Caco-2 (cell line): Measurements from ENCODE around the gene LRRC10. TPM values are rescaled to one million over a fixed set of nuclear protein-coding genes. Genes with fewer than 3 reads are reported as not detected.

ENCODE experiments used
- BruUV-seq: library from RNA; stranded (reverse); fragments of 400-500 nt; replicated peaks from 2 replicates; lab custom pipeline; 2021; lab: Mats Ljungman, UMichigan
- CTCF ChIA-PET: fragments of 300-600 bp; sonication (Branson Sonifier 250); formaldehyde crosslinking; loops from one replicate; lab custom pipeline; 2022; ENCODE audit warnings: antibody characterized with exemption; lab: Charles Lee
- POLR2A ChIA-PET: fragments of 300-600 bp; sonication (Branson Sonifier 250); formaldehyde crosslinking; loops from one replicate; lab custom pipeline; 2022; ENCODE audit warnings: antibody characterized with exemption; lab: Charles Lee
- DNase-seq, 2 experiments: peaks; one replicate each; pipeline versions ENCODE4 v3.0.0 to v3.0.0-alpha.2; 2020 to 2022
- H3K27me3 ChIP-seq: replicated peaks from 2 replicates; pipeline ENCODE4 v1.6.0; 2011; ENCODE audit warnings: low read length; ENCODE audit not compliant: control insufficient read depth, insufficient read depth
- H3K36me3 ChIP-seq: 2 replicates; pipeline ENCODE4 v1.5.1; 2011; ENCODE audit warnings: low read length; ENCODE audit not compliant: control insufficient read depth, insufficient read depth
- H3K4me1 ChIP-seq: fragments of 250-450 bp; sonication (Bioruptor Pico); 2 replicates; pipeline ENCODE4 v1.5.1; 2020; ENCODE audit warnings: mild to moderate bottlenecking
- H3K4me3 ChIP-seq: 2 replicates; pipeline ENCODE4 v1.5.1; 2011; ENCODE audit warnings: low read depth, mild to moderate bottlenecking, control low read depth, low read length
- H3K9me3 ChIP-seq: fragments of 250-450 bp; sonication (Bioruptor Pico); 2 replicates; pipeline ENCODE4 v1.5.1; 2020; ENCODE audit warnings: mild to moderate bottlenecking, moderate library complexity
- H3K27ac Mint-ChIP-seq: one replicate; pipeline ENCODE4 v1.8.0; 2022; ENCODE audit warnings: mixed read lengths; ENCODE audit not compliant: unreplicated experiment
- H3K27me3 Mint-ChIP-seq: one replicate; pipeline ENCODE4 v1.8.0; 2022; ENCODE audit warnings: mixed read lengths; ENCODE audit not compliant: insufficient read depth, unreplicated experiment
- H3K36me3 Mint-ChIP-seq: one replicate; pipeline ENCODE4 v1.8.0; 2022; ENCODE audit warnings: mild to moderate bottlenecking, mixed read lengths; ENCODE audit not compliant: insufficient read depth, unreplicated experiment
- H3K4me1 Mint-ChIP-seq: one replicate; pipeline ENCODE4 v1.8.0; 2022; ENCODE audit warnings: low read depth, mixed read lengths; ENCODE audit not compliant: unreplicated experiment
- H3K4me3 Mint-ChIP-seq: one replicate; pipeline ENCODE4 v1.8.0; 2022; ENCODE audit warnings: mild to moderate bottlenecking, moderate library complexity, mixed read lengths; ENCODE audit not compliant: unreplicated experiment
- H3K9me3 Mint-ChIP-seq: one replicate; pipeline ENCODE4 v1.8.0; 2022; ENCODE audit warnings: mixed read lengths; ENCODE audit not compliant: unreplicated experiment
- intact Hi-C: fragments of 100-400 bp; cut with micrococcal nuclease; formaldehyde crosslinking; loops from one replicate; pipeline ENCODE4 v1.10.0; 2022; ENCODE audit not compliant: unreplicated experiment
- total RNA-seq: library from RNA; stranded (reverse); gene quantifications from 2 replicates; pipeline ENCODE4 v1.2.3, GENCODE V29; 2022
- TF ChIP-seq, protein P1 (sequence below), 2 experiments: fragments of 200-600 bp in 1 of 2; IDR thresholded peaks; 1 replicate in 1 of 2; 2 replicates in 1 of 2; pipeline versions ENCODE4 v1.5.1 to v1.8.0; 2011 to 2022; ENCODE audit warnings: antibody characterized with exemption in 1 of 2, control low read depth in 1 of 2, inconsistent platforms in 1 of 2, low read depth in 1 of 2, low read length in 1 of 2, mild to moderate bottlenecking in 1 of 2, moderate library complexity in 1 of 2; ENCODE audit not compliant: insufficient read depth in 1 of 2, severe bottlenecking in 1 of 2, unreplicated experiment in 1 of 2

LRRC10 gene
- total RNA-seq, 1 experiment from 2014 or later: not detected

DNA sequence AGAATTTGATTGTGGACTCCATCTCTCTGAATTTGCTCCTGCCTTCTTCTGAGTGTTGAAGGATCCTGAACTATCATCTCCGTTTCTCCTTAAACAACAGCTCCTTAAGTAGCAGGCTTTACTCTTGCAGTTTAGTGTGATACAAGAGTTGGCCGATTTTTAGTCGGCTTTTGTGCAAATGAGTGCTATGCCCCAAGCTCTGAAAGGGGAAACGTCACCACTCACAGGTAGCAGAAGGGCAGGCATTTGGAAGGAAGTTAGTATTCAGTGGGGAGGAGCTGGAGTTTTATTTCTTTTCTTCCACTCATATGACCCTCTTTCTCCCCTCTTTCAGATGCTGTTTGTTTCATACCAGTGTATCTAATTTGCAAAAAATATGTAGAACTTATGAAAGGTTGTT lies 36.5 kb upstream of the LRRC10 start:
- TF ChIP-seq, protein P1, sequence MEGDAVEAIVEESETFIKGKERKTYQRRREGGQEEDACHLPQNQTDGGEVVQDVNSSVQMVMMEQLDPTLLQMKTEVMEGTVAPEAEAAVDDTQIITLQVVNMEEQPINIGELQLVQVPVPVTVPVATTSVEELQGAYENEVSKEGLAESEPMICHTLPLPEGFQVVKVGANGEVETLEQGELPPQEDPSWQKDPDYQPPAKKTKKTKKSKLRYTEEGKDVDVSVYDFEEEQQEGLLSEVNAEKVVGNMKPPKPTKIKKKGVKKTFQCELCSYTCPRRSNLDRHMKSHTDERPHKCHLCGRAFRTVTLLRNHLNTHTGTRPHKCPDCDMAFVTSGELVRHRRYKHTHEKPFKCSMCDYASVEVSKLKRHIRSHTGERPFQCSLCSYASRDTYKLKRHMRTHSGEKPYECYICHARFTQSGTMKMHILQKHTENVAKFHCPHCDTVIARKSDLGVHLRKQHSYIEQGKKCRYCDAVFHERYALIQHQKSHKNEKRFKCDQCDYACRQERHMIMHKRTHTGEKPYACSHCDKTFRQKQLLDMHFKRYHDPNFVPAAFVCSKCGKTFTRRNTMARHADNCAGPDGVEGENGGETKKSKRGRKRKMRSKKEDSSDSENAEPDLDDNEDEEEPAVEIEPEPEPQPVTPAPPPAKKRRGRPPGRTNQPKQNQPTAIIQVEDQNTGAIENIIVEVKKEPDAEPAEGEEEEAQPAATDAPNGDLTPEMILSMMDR (IDR thresholded peaks at IDR 0.05; ENCODE audit: insufficient read depth in 1 of 2, low read depth in 1 of 2, low read length in 1 of 2, severe bottlenecking in 1 of 2, unreplicated experiment in 1 of 2): no peak
- no peak overlapping the region for H3K4me3 Mint-ChIP-seq
- H3K27me3 Mint-ChIP-seq: no peaks in the 10 kb centered on the region
- no peaks in the 10 kb centered on the region for H3K36me3 ChIP-seq
- no peaks in the 10 kb centered on the region for H3K36me3 Mint-ChIP-seq
- H3K4me3 ChIP-seq: no peak overlapping the region
- no peak for DNase-seq
- ChIA-PET CTCF (no interaction called here), POLR2A (no interaction called here)
- peaks cover 7% of the 10 kb centered on the region for H3K4me1 Mint-ChIP-seq
- H3K9me3 ChIP-seq: no peaks in the 10 kb centered on the region
- H3K9me3 Mint-ChIP-seq: no peaks in the 10 kb centered on the region
- intact Hi-C loops: no loop called here
- no peaks in the 10 kb centered on the region; the same call in 1 of the 2 replicates for H3K4me1 ChIP-seq
- H3K27ac Mint-ChIP-seq: no peak overlapping the region
- BruUV-seq: no TSS peak
- H3K27me3 ChIP-seq: no peaks in the 10 kb centered on the region

DNA sequence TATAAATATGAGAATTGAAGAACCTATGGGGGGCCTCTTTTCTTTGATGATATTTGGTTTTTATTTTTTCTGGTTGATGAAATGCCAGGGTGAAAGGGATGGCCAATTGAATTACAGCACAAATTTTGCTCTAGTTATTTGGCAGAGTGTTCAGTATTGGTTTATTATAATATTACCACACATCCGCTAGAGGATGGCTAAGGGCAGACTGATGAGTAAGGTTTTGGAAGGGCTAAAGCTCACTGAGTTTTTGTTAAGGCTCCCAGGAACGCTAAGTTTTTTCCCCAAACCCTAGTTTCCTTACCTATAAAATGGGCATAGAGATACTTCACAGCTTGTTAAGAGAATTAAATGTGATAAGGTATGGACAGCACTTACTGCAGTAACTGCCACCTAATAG lies 34.3 kb upstream of the LRRC10 start:
- no peaks in the 10 kb centered on the region; the same call in 1 of the 2 replicates for H3K4me1 ChIP-seq
- Mint-ChIP-seq H3K36me3 (no peaks in the 10 kb centered on the region), H3K27ac (no peak overlapping the region), H3K27me3 (no peaks in the 10 kb centered on the region), H3K4me3 (no peak overlapping the region), H3K9me3 (no peaks in the 10 kb centered on the region), H3K4me1 (peaks cover 7% of the 10 kb centered on the region)
- DNase-seq: no peak
- ChIA-PET POLR2A (no interaction called here), CTCF (no interaction called here)
- H3K27me3 ChIP-seq: no peaks in the 10 kb centered on the region
- no peak overlapping the region for H3K4me3 ChIP-seq
- no peaks in the 10 kb centered on the region for H3K9me3 ChIP-seq
- intact Hi-C loops: no loop called here
- TF ChIP-seq, protein P1 (IDR thresholded peaks at IDR 0.05; ENCODE audit: insufficient read depth in 1 of 2, low read depth in 1 of 2, low read length in 1 of 2, severe bottlenecking in 1 of 2, unreplicated experiment in 1 of 2): no peak
- H3K36me3 ChIP-seq: no peaks in the 10 kb centered on the region
- no TSS peak for BruUV-seq

DNA sequence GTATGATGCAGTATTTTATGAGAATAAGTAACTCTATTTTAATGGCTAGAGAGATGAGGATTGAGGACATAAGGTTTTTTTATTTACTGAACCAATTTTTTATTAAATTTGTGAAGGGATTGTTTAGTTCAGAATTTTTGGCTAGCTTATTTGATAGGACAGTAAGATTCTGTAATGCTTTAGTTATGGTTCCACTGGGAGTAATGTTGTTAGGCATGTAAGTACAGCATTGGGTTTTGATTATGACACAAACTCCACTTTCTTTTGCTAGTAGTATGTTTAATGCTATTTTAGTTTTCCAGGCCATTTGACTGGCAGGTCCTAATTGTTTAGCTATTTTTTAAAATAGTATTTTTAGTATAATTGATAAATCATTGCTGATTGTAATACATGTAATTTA lies 33.8 kb upstream of the LRRC10 start:
- Histone ChIP-seq H3K27me3 (no peaks in the 10 kb centered on the region), H3K4me3 (no peak overlapping the region), H3K4me1 (no peaks in the 10 kb centered on the region; the same call in 1 of the 2 replicates), H3K36me3 (no peaks in the 10 kb centered on the region), H3K9me3 (no peaks in the 10 kb centered on the region)
- ChIA-PET CTCF (no interaction called here), POLR2A (no interaction called here)
- peaks cover 7% of the 10 kb centered on the region for H3K4me1 Mint-ChIP-seq
- no peak overlapping the region for H3K27ac Mint-ChIP-seq
- no TSS peak for BruUV-seq
- DNase-seq: no peak
- no peaks in the 10 kb centered on the region for H3K36me3 Mint-ChIP-seq
- H3K4me3 Mint-ChIP-seq: no peak overlapping the region
- TF ChIP-seq, protein P1 (IDR thresholded peaks at IDR 0.05; ENCODE audit: insufficient read depth in 1 of 2, low read depth in 1 of 2, low read length in 1 of 2, severe bottlenecking in 1 of 2, unreplicated experiment in 1 of 2): no peak
- intact Hi-C loops: no loop called here
- no peaks in the 10 kb centered on the region for H3K27me3 Mint-ChIP-seq
- H3K9me3 Mint-ChIP-seq: no peaks in the 10 kb centered on the region
